ENCODE data around the gene MMEL1.

DNA sequence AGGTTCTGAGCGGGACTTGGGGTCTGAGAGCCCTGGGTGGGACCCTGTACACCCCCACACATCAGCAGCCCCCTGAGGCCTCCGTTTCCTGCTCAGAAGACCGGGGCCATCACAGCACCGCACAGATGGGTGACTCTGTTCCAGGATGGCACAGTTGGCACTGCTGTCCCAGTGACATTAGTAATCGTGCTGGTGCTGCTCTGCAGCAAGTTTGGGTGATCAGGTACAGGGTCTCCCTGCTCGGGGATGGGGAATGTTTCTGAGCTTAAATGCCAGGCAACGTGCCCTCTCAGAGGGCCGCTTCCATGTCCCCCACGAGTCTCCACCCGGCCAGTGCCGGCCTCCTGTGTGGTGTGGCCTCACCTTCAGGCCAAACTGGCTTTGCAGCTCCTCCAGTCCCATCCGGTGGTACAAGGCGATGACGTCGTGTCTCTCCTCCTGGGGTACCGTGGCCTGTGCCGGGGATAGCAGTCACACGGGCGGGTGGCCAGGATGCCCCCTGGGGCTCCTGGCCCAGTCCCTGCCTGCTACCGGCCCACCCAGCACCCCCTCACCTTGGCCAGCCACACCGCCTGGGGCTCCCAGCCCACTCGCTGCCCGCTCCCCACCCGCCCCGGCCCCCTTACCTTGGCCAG is 29.2 kb downstream of the MMEL1 start:
- no peak for TF ChIP-seq EZH2 (IDR thresholded peaks at IDR 0.05; ENCODE audit: borderline replicate concordance, low read depth, low read length, severe bottlenecking)
- no peak for TF ChIP-seq JUN (IDR thresholded peaks at IDR 0.05; ENCODE audit: borderline replicate concordance, insufficient read depth, insufficient read length, low read depth)
- TF ChIP-seq, protein P1, sequence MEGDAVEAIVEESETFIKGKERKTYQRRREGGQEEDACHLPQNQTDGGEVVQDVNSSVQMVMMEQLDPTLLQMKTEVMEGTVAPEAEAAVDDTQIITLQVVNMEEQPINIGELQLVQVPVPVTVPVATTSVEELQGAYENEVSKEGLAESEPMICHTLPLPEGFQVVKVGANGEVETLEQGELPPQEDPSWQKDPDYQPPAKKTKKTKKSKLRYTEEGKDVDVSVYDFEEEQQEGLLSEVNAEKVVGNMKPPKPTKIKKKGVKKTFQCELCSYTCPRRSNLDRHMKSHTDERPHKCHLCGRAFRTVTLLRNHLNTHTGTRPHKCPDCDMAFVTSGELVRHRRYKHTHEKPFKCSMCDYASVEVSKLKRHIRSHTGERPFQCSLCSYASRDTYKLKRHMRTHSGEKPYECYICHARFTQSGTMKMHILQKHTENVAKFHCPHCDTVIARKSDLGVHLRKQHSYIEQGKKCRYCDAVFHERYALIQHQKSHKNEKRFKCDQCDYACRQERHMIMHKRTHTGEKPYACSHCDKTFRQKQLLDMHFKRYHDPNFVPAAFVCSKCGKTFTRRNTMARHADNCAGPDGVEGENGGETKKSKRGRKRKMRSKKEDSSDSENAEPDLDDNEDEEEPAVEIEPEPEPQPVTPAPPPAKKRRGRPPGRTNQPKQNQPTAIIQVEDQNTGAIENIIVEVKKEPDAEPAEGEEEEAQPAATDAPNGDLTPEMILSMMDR (IDR thresholded peaks at IDR 0.05; ENCODE audit: extremely low read depth in 1 of 2, insufficient read depth in 1 of 2, low read depth in 1 of 2, low read length in 2 of 2), result no peak

Data from endothelial cell of umbilical vein (primary cell).